ENCODE results near the gene SCN5A. TPM values are rescaled to one million over a fixed set of nuclear protein-coding genes. Genes with fewer than 3 reads are reported as not detected.

SCN5A gene
- total and polyA plus RNA-seq, 2 of the 13 experiments (the other 11 are each of a cell fraction or from before 2014, with no cell fraction given), result 0.22 TPM; not detected in 1

DNA sequence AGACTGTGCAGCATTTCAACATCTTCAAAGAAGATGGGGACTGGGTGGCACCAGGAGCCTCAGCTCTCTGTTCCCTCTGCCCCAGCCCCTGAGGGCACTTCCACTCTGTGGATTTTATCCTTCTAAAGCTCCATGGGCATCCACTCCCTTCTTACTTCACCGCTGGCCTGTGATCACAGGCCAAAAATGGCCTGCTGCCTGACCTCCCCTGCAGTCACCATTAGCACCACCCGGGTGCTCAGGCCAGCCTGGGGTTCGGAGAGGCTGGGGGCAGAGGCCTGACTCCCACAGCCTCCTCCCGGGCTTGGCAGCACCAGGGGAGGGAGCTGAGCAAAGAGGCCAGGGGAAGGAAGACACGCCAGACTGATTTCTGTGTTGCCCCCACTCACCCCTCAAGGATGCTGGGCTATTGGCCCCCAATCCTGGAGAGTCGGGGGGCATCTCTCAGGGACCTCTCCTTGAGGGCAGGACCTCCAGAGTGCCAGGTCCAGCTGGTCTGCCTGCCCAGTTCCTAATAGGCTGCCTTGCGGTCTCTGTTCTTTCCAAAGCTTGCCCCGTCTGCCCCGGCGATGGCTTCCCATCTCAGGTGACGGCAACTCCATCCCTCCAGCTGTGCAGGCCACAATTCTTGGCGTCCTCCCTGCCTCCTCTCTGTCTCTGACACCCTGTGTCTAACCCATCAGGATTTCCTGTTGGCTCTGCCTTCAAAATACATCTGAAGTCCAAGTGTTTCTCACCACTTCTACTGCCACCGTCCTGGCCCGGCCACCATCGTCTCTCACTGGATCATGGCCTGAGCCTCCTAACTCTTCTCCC lies 86.2 kb downstream of the SCN5A start (continued):
- no peak for TF ChIP-seq DMAP1 (CRISPR knock-in tag; IDR thresholded peaks at IDR 0.05)
- TF ChIP-seq PBX3 (CRISPR knock-in tag; IDR thresholded peaks at IDR 0.05; ENCODE audit: borderline replicate concordance), result no peak
- no peak for TF ChIP-seq POLR2AphosphoS2 (IDR thresholded peaks at IDR 0.05; ENCODE audit: low read depth, low read length)
- TF ChIP-seq, protein P1, sequence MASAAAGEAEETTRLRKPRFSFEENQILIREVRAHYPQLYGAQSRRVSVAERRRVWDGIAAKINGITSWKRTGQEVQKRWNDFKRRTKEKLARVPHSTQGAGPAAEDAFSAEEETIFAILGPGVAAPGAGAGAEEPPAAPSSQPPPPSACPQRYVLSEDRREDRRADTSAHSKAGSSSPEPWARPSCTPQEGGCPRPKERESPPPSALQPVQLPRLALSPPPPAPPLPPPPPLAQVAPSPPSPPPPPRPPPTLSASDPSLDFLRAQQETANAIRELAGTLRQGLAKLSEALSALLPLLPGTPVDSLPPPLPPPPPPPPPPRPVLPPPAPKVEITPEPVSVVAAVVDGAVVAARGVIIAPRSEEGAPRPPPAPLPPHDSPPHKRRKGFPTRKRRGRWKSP (CRISPR knock-in tag; IDR thresholded peaks at IDR 0.05), result no peak
- TF ChIP-seq RXRB (CRISPR knock-in tag; IDR thresholded peaks at IDR 0.05; ENCODE audit: borderline replicate concordance), result no peak
- no peak for TF ChIP-seq PITX1 (CRISPR knock-in tag; IDR thresholded peaks at IDR 0.05)
- no peak for TF ChIP-seq ZBTB7A (CRISPR knock-in tag; IDR thresholded peaks at IDR 0.05)
- no peak for TF ChIP-seq YEATS2 (CRISPR knock-in tag; IDR thresholded peaks at IDR 0.05; ENCODE audit: borderline replicate concordance)
- no peak for TF ChIP-seq ADNP (CRISPR knock-in tag; IDR thresholded peaks at IDR 0.05)
- TF ChIP-seq, protein P2, sequence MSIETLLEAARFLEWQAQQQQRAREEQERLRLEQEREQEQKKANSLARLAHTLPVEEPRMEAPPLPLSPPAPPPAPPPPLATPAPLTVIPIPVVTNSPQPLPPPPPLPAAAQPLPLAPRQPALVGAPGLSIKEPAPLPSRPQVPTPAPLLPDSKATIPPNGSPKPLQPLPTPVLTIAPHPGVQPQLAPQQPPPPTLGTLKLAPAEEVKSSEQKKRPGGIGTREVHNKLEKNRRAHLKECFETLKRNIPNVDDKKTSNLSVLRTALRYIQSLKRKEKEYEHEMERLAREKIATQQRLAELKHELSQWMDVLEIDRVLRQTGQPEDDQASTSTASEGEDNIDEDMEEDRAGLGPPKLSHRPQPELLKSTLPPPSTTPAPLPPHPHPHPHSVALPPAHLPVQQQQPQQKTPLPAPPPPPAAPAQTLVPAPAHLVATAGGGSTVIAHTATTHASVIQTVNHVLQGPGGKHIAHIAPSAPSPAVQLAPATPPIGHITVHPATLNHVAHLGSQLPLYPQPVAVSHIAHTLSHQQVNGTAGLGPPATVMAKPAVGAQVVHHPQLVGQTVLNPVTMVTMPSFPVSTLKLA (IDR thresholded peaks at IDR 0.05), result no peak
